ENCODE measurements around the gene DPYSL5.

Gene DPYSL5

DNA sequence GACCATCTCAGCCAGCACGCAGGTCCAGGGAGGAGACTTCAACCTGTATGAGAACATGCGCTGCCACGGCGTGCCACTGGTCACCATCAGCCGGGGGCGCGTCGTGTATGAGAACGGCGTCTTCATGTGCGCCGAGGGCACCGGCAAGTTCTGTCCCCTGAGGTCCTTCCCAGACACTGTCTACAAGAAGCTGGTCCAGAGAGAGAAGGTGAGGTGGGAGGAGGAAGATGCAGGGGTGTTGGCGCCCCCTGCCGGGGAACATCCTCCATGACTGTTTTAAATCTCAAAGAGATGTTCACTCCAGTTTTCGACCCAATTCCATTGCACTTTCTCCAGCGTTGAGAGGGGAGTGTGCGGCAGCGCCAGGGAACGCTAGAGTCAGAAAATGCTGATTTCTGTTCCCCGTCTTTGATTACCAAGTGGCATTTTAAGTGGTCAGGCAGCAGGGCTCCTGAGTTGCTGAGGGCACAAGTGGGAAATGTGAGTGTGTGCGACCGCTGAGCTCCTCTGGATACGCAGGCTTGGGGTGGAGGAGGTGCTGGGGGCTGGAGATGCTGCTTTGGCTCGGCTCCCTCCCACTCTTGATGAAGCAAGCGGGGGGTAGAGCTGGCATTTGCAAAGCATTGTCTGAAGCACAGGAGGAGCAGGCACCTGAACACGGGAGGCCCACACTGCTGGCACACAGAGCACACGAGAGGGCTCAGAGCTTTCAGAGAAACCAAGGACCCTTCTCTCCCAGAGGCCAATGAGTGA lies 94.8 kb downstream of the DPYSL5 start:
- Histone ChIP-seq H3K9me3 (ENCODE audit: control insufficient read depth, low read length) (no peaks in the 10 kb centered on the region), H3K4me1 (ENCODE audit: control insufficient read depth, insufficient read depth, low read length, poor library complexity, severe bottlenecking) (no peaks in the 10 kb centered on the region), H3K36me3 (ENCODE audit: control insufficient read depth, insufficient read depth, low read length) (no peaks in the 10 kb centered on the region), H3K27ac (ENCODE audit: insufficient read depth, low read length, poor library complexity, severe bottlenecking) (no peak overlapping the region), H3K4me3 (ENCODE audit: insufficient read depth, low read depth, low read length, poor library complexity, severe bottlenecking) (no peak overlapping the region), H3K27me3 (replicated peaks; ENCODE audit: control insufficient read depth, insufficient read depth, low read length, poor library complexity, severe bottlenecking) (no peaks in the 10 kb centered on the region)
- DNase-seq: peak; percentile 4 to 36 (median 15)

- Histone ChIP-seq H3K4me1 (ENCODE audit: control insufficient read depth, insufficient read depth, low read length, poor library complexity, severe bottlenecking) (no peaks in the 10 kb centered on the region), H3K36me3 (ENCODE audit: control insufficient read depth, insufficient read depth, low read length) (no peaks in the 10 kb centered on the region), H3K27me3 (replicated peaks; ENCODE audit: control insufficient read depth, insufficient read depth, low read length, poor library complexity, severe bottlenecking) (no peaks in the 10 kb centered on the region), H3K4me3 (ENCODE audit: insufficient read depth, low read depth, low read length, poor library complexity, severe bottlenecking) (no peak overlapping the region), H3K27ac (ENCODE audit: insufficient read depth, low read length, poor library complexity, severe bottlenecking) (no peak overlapping the region), H3K9me3 (ENCODE audit: control insufficient read depth, low read length) (no peaks in the 10 kb centered on the region)
- no peak for DNase-seq
These were observed 98.2 kb downstream of the DPYSL5 start for GRCh38 chr2:26945991-26946750.

GRCh38 chr2:26946841-26947784 lies 99.2 kb downstream of the DPYSL5 start:
- Histone ChIP-seq H3K27me3 (replicated peaks; ENCODE audit: control insufficient read depth, insufficient read depth, low read length, poor library complexity, severe bottlenecking) (no peaks in the 10 kb centered on the region), H3K4me1 (ENCODE audit: control insufficient read depth, insufficient read depth, low read length, poor library complexity, severe bottlenecking) (no peaks in the 10 kb centered on the region), H3K36me3 (ENCODE audit: control insufficient read depth, insufficient read depth, low read length) (no peaks in the 10 kb centered on the region), H3K9me3 (ENCODE audit: control insufficient read depth, low read length) (no peaks in the 10 kb centered on the region), H3K27ac (ENCODE audit: insufficient read depth, low read length, poor library complexity, severe bottlenecking) (no peak overlapping the region), H3K4me3 (ENCODE audit: insufficient read depth, low read depth, low read length, poor library complexity, severe bottlenecking) (no peak overlapping the region)
- no peak for DNase-seq

DNA sequence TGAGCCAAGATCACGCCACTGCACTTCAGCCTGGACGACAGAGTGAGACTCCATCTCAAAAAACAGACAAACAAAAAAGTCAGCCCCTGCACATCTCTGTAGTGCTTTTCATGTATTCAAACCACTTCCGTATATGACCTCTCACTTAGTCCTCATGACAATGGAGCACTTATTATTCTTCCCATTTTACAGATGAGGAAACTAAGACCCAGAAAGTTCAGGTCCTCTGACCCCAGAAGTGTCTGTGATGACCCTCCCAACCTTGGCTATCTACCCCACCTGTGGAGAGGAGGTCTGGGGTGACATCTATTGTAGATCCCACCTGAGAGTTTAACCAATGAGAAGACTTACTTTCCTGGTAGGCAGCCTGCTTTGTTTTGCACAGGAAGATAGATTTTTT lies 100.9 kb downstream of the DPYSL5 start:
- H3K27me3 ChIP-seq (replicated peaks; ENCODE audit: control insufficient read depth, insufficient read depth, low read length, poor library complexity, severe bottlenecking): no peaks in the 10 kb centered on the region
- no peak overlapping the region for H3K4me3 ChIP-seq (ENCODE audit: insufficient read depth, low read depth, low read length, poor library complexity, severe bottlenecking)
- DNase-seq: no peak
- H3K4me1 ChIP-seq (ENCODE audit: control insufficient read depth, insufficient read depth, low read length, poor library complexity, severe bottlenecking): no peaks in the 10 kb centered on the region
- no peak overlapping the region for H3K27ac ChIP-seq (ENCODE audit: insufficient read depth, low read length, poor library complexity, severe bottlenecking)
- H3K9me3 ChIP-seq (ENCODE audit: control insufficient read depth, low read length): no peaks in the 10 kb centered on the region
- no peaks in the 10 kb centered on the region for H3K36me3 ChIP-seq (ENCODE audit: control insufficient read depth, insufficient read depth, low read length)

GRCh38 chr2:26950246-26950645 lies 102.3 kb downstream of the DPYSL5 start:
- Histone ChIP-seq H3K27me3 (replicated peaks; ENCODE audit: control insufficient read depth, insufficient read depth, low read length, poor library complexity, severe bottlenecking) (no peaks in the 10 kb centered on the region), H3K9me3 (ENCODE audit: control insufficient read depth, low read length) (no peaks in the 10 kb centered on the region), H3K4me1 (ENCODE audit: control insufficient read depth, insufficient read depth, low read length, poor library complexity, severe bottlenecking) (no peaks in the 10 kb centered on the region), H3K36me3 (ENCODE audit: control insufficient read depth, insufficient read depth, low read length) (no peaks in the 10 kb centered on the region), H3K4me3 (ENCODE audit: insufficient read depth, low read depth, low read length, poor library complexity, severe bottlenecking) (no peak overlapping the region), H3K27ac (ENCODE audit: insufficient read depth, low read length, poor library complexity, severe bottlenecking) (no peak overlapping the region)
- DNase-seq: no peak

GRCh38 chr2:26951236-26951635 lies 103.3 kb downstream of the DPYSL5 start:
- Histone ChIP-seq H3K4me3 (ENCODE audit: insufficient read depth, low read depth, low read length, poor library complexity, severe bottlenecking) (no peak overlapping the region), H3K9me3 (ENCODE audit: control insufficient read depth, low read length) (no peaks in the 10 kb centered on the region), H3K27me3 (replicated peaks; ENCODE audit: control insufficient read depth, insufficient read depth, low read length, poor library complexity, severe bottlenecking) (no peaks in the 10 kb centered on the region), H3K4me1 (ENCODE audit: control insufficient read depth, insufficient read depth, low read length, poor library complexity, severe bottlenecking) (no peaks in the 10 kb centered on the region), H3K36me3 (ENCODE audit: control insufficient read depth, insufficient read depth, low read length) (no peaks in the 10 kb centered on the region), H3K27ac (ENCODE audit: insufficient read depth, low read length, poor library complexity, severe bottlenecking) (no peak overlapping the region)
- DNase-seq: no peak

- Histone ChIP-seq H3K4me1 (ENCODE audit: control insufficient read depth, insufficient read depth, low read length, poor library complexity, severe bottlenecking) (no peaks in the 10 kb centered on the region), H3K27me3 (replicated peaks; ENCODE audit: control insufficient read depth, insufficient read depth, low read length, poor library complexity, severe bottlenecking) (no peaks in the 10 kb centered on the region), H3K9me3 (ENCODE audit: control insufficient read depth, low read length) (no peaks in the 10 kb centered on the region), H3K4me3 (ENCODE audit: insufficient read depth, low read depth, low read length, poor library complexity, severe bottlenecking) (no peak overlapping the region), H3K36me3 (ENCODE audit: control insufficient read depth, insufficient read depth, low read length) (no peaks in the 10 kb centered on the region), H3K27ac (ENCODE audit: insufficient read depth, low read length, poor library complexity, severe bottlenecking) (no peak overlapping the region)
- DNase-seq: no peak
These were observed 104.4 kb downstream of the DPYSL5 start for GRCh38 chr2:26952374-26952773.

DNA sequence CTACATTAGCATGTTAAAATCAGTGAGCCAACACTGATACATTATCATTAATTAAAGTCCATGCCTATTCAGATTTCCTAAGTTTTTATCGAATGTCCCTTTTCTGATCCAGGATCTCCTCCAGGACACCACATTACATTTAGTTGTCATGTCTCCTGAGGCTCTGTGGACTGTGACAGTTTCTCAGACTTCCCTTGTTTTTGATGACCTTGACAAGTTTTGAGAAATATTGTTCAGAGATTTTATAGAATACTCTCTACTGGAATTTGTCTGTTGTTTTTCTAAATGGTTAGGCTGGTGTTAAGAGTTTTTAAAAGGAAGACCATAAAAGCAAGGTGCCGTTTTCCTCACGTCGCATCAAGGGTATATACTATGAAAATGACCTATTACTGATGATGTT lies 106.2 kb downstream of the DPYSL5 start:
- H3K4me1 ChIP-seq (ENCODE audit: control insufficient read depth, insufficient read depth, low read length, poor library complexity, severe bottlenecking): no peaks in the 10 kb centered on the region
- H3K27me3 ChIP-seq (replicated peaks; ENCODE audit: control insufficient read depth, insufficient read depth, low read length, poor library complexity, severe bottlenecking): peaks cover 3% of the 10 kb centered on the region
- H3K9me3 ChIP-seq (ENCODE audit: control insufficient read depth, low read length): no peaks in the 10 kb centered on the region
- DNase-seq: no peak
- H3K36me3 ChIP-seq (ENCODE audit: control insufficient read depth, insufficient read depth, low read length): no peaks in the 10 kb centered on the region
- no peak overlapping the region for H3K4me3 ChIP-seq (ENCODE audit: insufficient read depth, low read depth, low read length, poor library complexity, severe bottlenecking)
- no peak overlapping the region for H3K27ac ChIP-seq (ENCODE audit: insufficient read depth, low read length, poor library complexity, severe bottlenecking)

GRCh38 chr2:26957041-26957440 lies 109.1 kb downstream of the DPYSL5 start:
- peaks cover 3% of the 10 kb centered on the region for H3K27me3 ChIP-seq (replicated peaks; ENCODE audit: control insufficient read depth, insufficient read depth, low read length, poor library complexity, severe bottlenecking)
- no peak overlapping the region for H3K27ac ChIP-seq (ENCODE audit: insufficient read depth, low read length, poor library complexity, severe bottlenecking)
- no peaks in the 10 kb centered on the region for H3K36me3 ChIP-seq (ENCODE audit: control insufficient read depth, insufficient read depth, low read length)
- H3K4me3 ChIP-seq (ENCODE audit: insufficient read depth, low read depth, low read length, poor library complexity, severe bottlenecking): no peak overlapping the region
- no peak for DNase-seq
- no peaks in the 10 kb centered on the region for H3K9me3 ChIP-seq (ENCODE audit: control insufficient read depth, low read length)
- no peaks in the 10 kb centered on the region for H3K4me1 ChIP-seq (ENCODE audit: control insufficient read depth, insufficient read depth, low read length, poor library complexity, severe bottlenecking)

All from effector memory CD4-positive, alpha-beta T cell (primary cell).